ENCODE results near the gene ARID4A.
"Not testable (repeated sequence)": the region's sequence is repeated elsewhere in the genome, so short reads cannot be mapped to it uniquely, and the experiment has no call there.

The ARID4A gene

GRCh38 chr14:58356268-58356667, 57.9 kb downstream of the ARID4A start:
- no peak for DNase-seq (ENCODE audit: low spot score)

- DNase-seq (ENCODE audit: low spot score) = not testable (repeated sequence)
Observed at GRCh38 chr14:58362272-58362671, 63.9 kb downstream of the ARID4A start.

GRCh38 chr14:58362798-58363412, 64.5 kb downstream of the ARID4A start:
- DNase-seq (ENCODE audit: low spot score) = peak; percentile 25

GRCh38 chr14:58364316-58364715, 66.0 kb downstream of the ARID4A start:
- no peak for DNase-seq (ENCODE audit: low spot score)

- DNase-seq (ENCODE audit: low spot score) = no peak
Observed at GRCh38 chr14:58367296-58367695, 68.9 kb downstream of the ARID4A start.

- DNase-seq (ENCODE audit: low spot score) = no peak
Observed at GRCh38 chr14:58368956-58369355, 70.6 kb downstream of the ARID4A start.

GRCh38 chr14:58376791-58377190, 78.4 kb downstream of the ARID4A start:
- DNase-seq (ENCODE audit: low spot score) = no peak

GRCh38 chr14:58390830-58391229, 92.5 kb downstream of the ARID4A start:
- no peak for DNase-seq (ENCODE audit: low spot score)

GRCh38 chr14:58395562-58395811, 97.1 kb downstream of the ARID4A start:
- no peak for DNase-seq (ENCODE audit: low spot score)

GRCh38 chr14:58395812-58396788, 97.7 kb downstream of the ARID4A start, which contains the start of gene TOMM20L:
TOMM20L (plus strand) TSS chr14:58395930; CDS start chr14:58395958, 28 bp downstream.
- peak; percentile 69 for DNase-seq (ENCODE audit: low spot score)

GRCh38 chr14:58397156-58397555, 98.8 kb downstream of the ARID4A start:
- DNase-seq (ENCODE audit: low spot score) = no peak

GRCh38 chr14:58398495-58398894, 100.1 kb downstream of the ARID4A start:
- DNase-seq (ENCODE audit: low spot score) = no peak

- DNase-seq (ENCODE audit: low spot score) = no peak
Observed at GRCh38 chr14:58398895-58399294, 100.5 kb downstream of the ARID4A start.

GRCh38 chr14:58401587-58401986, 103.2 kb downstream of the ARID4A start:
- DNase-seq (ENCODE audit: low spot score) = peak; percentile 8

GRCh38 chr14:58408681-58409215, 110.4 kb downstream of the ARID4A start:
- DNase-seq (ENCODE audit: low spot score) = no peak

GRCh38 chr14:58414845-58415244, 116.5 kb downstream of the ARID4A start:
- DNase-seq (ENCODE audit: low spot score) = no peak

- no peak for DNase-seq (ENCODE audit: low spot score)
Observed at GRCh38 chr14:58415636-58416547, 117.5 kb downstream of the ARID4A start.

GRCh38 chr14:58416934-58417333, 118.6 kb downstream of the ARID4A start:
- not testable (repeated sequence) for DNase-seq (ENCODE audit: low spot score)
